Spleen (tissue), 7 donors: ENCODE data around the gene GSTK1.

Experiments
- POLR2A ChIP-seq, 3 donors: fragments of 450-650 bp; IDR thresholded peaks; one replicate each; pipeline ENCODE4 v1.5.1; 2017; ENCODE audit warnings: antibody characterized with exemption in 3 of 3, mild to moderate bottlenecking in 1 of 3
- POLR2AphosphoS5 ChIP-seq, 3 donors: sonication (generic); formaldehyde crosslinking; IDR thresholded peaks; one replicate each; pipeline ENCODE4 v1.5.1; 2017; ENCODE audit warnings: antibody characterized with exemption in 3 of 3
- TF ChIP-seq, protein P1 (sequence below), 11 experiments: fragments of 200-600 bp in 7 of 11; fragments of 450-650 bp in 4 of 11; sonication (generic) in 4 of 11; IDR thresholded peaks in 8 of 11; conservative IDR thresholded peaks in 3 of 11; 1 replicate in 7 of 11; 2 replicates in 4 of 11; pipeline versions ENCODE4 v1.4.0 to v1.8.0; 2016 to 2021; ENCODE audit warnings: antibody characterized with exemption in 11 of 11, inconsistent platforms in 4 of 11, mild to moderate bottlenecking in 1 of 11
- donor health status: DM: no; HTN: no; CAD: no; lungs with moderate emphysema.
- donor health status: DM: no; HTN: no; CAD: no.
- donor health status: DM: no; HTN: no; CAD: no.

DNA sequence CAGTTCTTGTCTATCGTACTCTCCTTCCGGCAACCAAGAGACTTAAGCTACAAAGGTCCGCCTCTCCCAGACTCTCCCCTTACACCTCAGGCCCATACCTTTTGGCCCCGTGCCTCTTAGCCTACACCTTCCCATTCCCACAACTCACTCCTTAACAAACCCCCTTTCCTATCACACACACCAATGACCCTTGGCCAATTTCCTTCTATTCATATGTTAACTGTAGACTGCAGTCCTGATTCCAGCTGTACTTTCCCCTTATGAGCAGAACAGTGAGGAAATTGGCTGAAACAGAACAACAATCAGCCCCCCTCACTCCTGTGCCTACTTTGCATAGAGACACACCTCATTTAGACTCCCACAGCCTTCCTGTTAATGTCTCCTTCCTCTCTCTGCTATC is 20.1 kb downstream of the GSTK1 start:
- TF ChIP-seq POLR2A (IDR thresholded peaks at IDR 0.05) (no peak), POLR2AphosphoS5 (IDR thresholded peaks at IDR 0.05) (no peak)
- TF ChIP-seq, protein P1, sequence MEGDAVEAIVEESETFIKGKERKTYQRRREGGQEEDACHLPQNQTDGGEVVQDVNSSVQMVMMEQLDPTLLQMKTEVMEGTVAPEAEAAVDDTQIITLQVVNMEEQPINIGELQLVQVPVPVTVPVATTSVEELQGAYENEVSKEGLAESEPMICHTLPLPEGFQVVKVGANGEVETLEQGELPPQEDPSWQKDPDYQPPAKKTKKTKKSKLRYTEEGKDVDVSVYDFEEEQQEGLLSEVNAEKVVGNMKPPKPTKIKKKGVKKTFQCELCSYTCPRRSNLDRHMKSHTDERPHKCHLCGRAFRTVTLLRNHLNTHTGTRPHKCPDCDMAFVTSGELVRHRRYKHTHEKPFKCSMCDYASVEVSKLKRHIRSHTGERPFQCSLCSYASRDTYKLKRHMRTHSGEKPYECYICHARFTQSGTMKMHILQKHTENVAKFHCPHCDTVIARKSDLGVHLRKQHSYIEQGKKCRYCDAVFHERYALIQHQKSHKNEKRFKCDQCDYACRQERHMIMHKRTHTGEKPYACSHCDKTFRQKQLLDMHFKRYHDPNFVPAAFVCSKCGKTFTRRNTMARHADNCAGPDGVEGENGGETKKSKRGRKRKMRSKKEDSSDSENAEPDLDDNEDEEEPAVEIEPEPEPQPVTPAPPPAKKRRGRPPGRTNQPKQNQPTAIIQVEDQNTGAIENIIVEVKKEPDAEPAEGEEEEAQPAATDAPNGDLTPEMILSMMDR (IDR thresholded peaks at IDR 0.05 in 8 of 11, conservative IDR thresholded peaks at IDR 0.05 in 3 of 11): no peak
